Hepatocyte (in vitro differentiated cells): Measurements from ENCODE around the gene SLC25A21. TPM values are rescaled to one million over a fixed set of nuclear protein-coding genes. Genes with fewer than 3 reads are reported as not detected.

Source experiments
- DNase-seq: peaks from one replicate; pipeline ENCODE4 v3.0.0-alpha.2; 2016; ENCODE audit warnings: low spot score
- H2AFZ ChIP-seq: fragments of 200-600 bp; sonication (generic); 2 replicates; pipeline ENCODE4 v1.6.0; 2016; ENCODE audit warnings: antibody characterized with exemption, mild to moderate bottlenecking
- H3K27ac ChIP-seq: fragments of 200-600 bp; sonication (generic); 2 replicates; pipeline ENCODE4 v1.5.1; 2016; ENCODE audit warnings: mild to moderate bottlenecking
- H3K27me3 ChIP-seq: fragments of 200-600 bp; sonication (generic); 2 replicates; pipeline ENCODE4 v1.6.1; 2016
- H3K36me3 ChIP-seq: fragments of 200-600 bp; sonication (generic); replicated peaks from 2 replicates; pipeline ENCODE4 v1.5.1; 2016; ENCODE audit warnings: low read depth; ENCODE audit not compliant: insufficient read depth
- H3K4me1 ChIP-seq: fragments of 200-600 bp; sonication (generic); 2 replicates; pipeline ENCODE4 v1.5.1; 2016; ENCODE audit warnings: mild to moderate bottlenecking, moderate library complexity; ENCODE audit not compliant: insufficient read depth
- H3K4me2 ChIP-seq: fragments of 200-600 bp; sonication (generic); 2 replicates; pipeline ENCODE4 v1.6.0; 2016
- H3K4me3 ChIP-seq: fragments of 200-600 bp; sonication (generic); 2 replicates; pipeline ENCODE4 v1.5.1; 2016; ENCODE audit warnings: mild to moderate bottlenecking
- H3K79me2 ChIP-seq: fragments of 200-600 bp; sonication (generic); 2 replicates; pipeline ENCODE4 v1.6.0; 2017; ENCODE audit warnings: mild to moderate bottlenecking
- H3K9me2 ChIP-seq: fragments of 200-600 bp; sonication (generic); replicated peaks from 2 replicates; pipeline ENCODE4 v1.6.0; 2017; ENCODE audit warnings: mild to moderate bottlenecking; ENCODE audit not compliant: insufficient read depth
- H3K9me3 ChIP-seq: fragments of 200-600 bp; sonication (generic); 2 replicates; pipeline ENCODE4 v1.5.1; 2016; ENCODE audit warnings: low read depth, mild to moderate bottlenecking
- H4K20me1 ChIP-seq: fragments of 200-600 bp; sonication (generic); 2 replicates; pipeline ENCODE4 v1.6.0; 2016; ENCODE audit warnings: mild to moderate bottlenecking; ENCODE audit not compliant: insufficient read depth, poor library complexity, severe bottlenecking
- CTCF ChIP-seq: fragments of 200-600 bp; sonication (generic); IDR thresholded peaks from 2 replicates; pipeline ENCODE4 v1.5.1; 2016; ENCODE audit warnings: antibody characterized with exemption, mild to moderate bottlenecking; ENCODE audit not compliant: poor library complexity
- EZH2 ChIP-seq: fragments of 200-600 bp; sonication (generic); IDR thresholded peaks from 2 replicates; pipeline ENCODE4 v1.6.1; 2016; ENCODE audit warnings: antibody characterized with exemption, mild to moderate bottlenecking, borderline replicate concordance
- EZH2phosphoT487 ChIP-seq: fragments of 200-600 bp; sonication (generic); IDR thresholded peaks from one replicate; pipeline ENCODE4 v1.6.1; 2018; ENCODE audit warnings: antibody characterized with exemption, mild to moderate bottlenecking, low read depth, moderate library complexity; ENCODE audit not compliant: unreplicated experiment, severe bottlenecking
- WGBS: methylation state at CpG from one replicate; pipeline ENCODE4 v1.1.6; 2016; ENCODE audit warnings: low lambda C conversion rate; ENCODE audit errors: missing lambda C conversion rate; 5-methylcytosine and 5-hydroxymethylcytosine counted together
- polyA plus RNA-seq: library from polyadenylated mRNA; unstranded; fragments of >200 nt; fragmentation: Nextera tagmentation; extraction: Ambion mirVana; gene quantifications from 2 replicates; pipeline ENCODE4 v1.2.1, GENCODE V29; 2016
- total RNA-seq: library from RNA; depleted of rRNA; stranded (reverse); fragments of >200 nt; gene quantifications from 2 replicates; pipeline ENCODE4 v1.2.3, GENCODE V29; 2014

The SLC25A21 gene
- total and polyA plus RNA-seq, 2 experiments from 2014 or later: 1.4 to 1.6 TPM

GRCh38 chr14:37118673-37119366 lies 53.6 kb downstream of the SLC25A21 start:
- H3K4me2 ChIP-seq: no peak overlapping the region
- H3K4me3 ChIP-seq: no peak overlapping the region
- H3K9me3 ChIP-seq: no peaks in the 10 kb centered on the region
- H3K4me1 ChIP-seq: no peaks in the 10 kb centered on the region
- H2AFZ ChIP-seq: no peak overlapping the region
- no peaks in the 10 kb centered on the region for H3K36me3 ChIP-seq
- TF ChIP-seq EZH2phosphoT487 (no peak), EZH2 (no peak), CTCF (no peak)
- DNase-seq: no peak
- WGBS: 89% methylated on average over 4 of the region's 4 CpGs
- no peaks in the 10 kb centered on the region for H3K79me2 ChIP-seq
- no peaks in the 10 kb centered on the region for H4K20me1 ChIP-seq
- no peaks in the 10 kb centered on the region for H3K27me3 ChIP-seq
- H3K27ac ChIP-seq: no peak overlapping the region
- no peaks in the 10 kb centered on the region for H3K9me2 ChIP-seq

- Histone ChIP-seq H3K9me2 (no peaks in the 10 kb centered on the region), H3K4me3 (no peak overlapping the region), H2AFZ (no peak overlapping the region), H3K27me3 (no peaks in the 10 kb centered on the region), H3K27ac (no peak overlapping the region), H3K36me3 (no peaks in the 10 kb centered on the region), H3K9me3 (no peaks in the 10 kb centered on the region), H3K4me1 (no peaks in the 10 kb centered on the region), H3K79me2 (no peaks in the 10 kb centered on the region), H4K20me1 (no peaks in the 10 kb centered on the region), H3K4me2 (no peak overlapping the region)
- peak; percentile 4 for DNase-seq
- TF ChIP-seq EZH2phosphoT487: no peak
- TF ChIP-seq CTCF: peak; percentile 36
- 57% methylated on average over 5 of the region's 5 CpGs for WGBS
Measured at GRCh38 chr14:37116933-37117849, 55.2 kb downstream of the SLC25A21 start.

GRCh38 chr14:37115406-37115805 lies 57.0 kb downstream of the SLC25A21 start:
- Histone ChIP-seq H4K20me1 (no peaks in the 10 kb centered on the region), H3K4me1 (no peaks in the 10 kb centered on the region), H3K9me3 (no peaks in the 10 kb centered on the region), H3K4me2 (no peak overlapping the region), H3K4me3 (no peak overlapping the region), H3K27ac (no peak overlapping the region), H3K79me2 (no peaks in the 10 kb centered on the region), H3K9me2 (no peaks in the 10 kb centered on the region), H3K27me3 (no peaks in the 10 kb centered on the region), H2AFZ (no peak overlapping the region), H3K36me3 (no peaks in the 10 kb centered on the region)
- no peak for DNase-seq
- no peak for TF ChIP-seq EZH2
- no peak for TF ChIP-seq EZH2phosphoT487
- TF ChIP-seq CTCF: no peak
- 92% methylated on average over 1 of the region's 1 CpG for WGBS
